SK-N-SH treated with all-trans-retinoic acid at 6 μM for 48 hours (cell line): ENCODE measurements around the gene SDF4.

Experiments
- BACH2 ChIP-seq: fragments of 250-450 bp; sonication (Bioruptor Pico); IDR thresholded peaks from 2 replicates; pipeline ENCODE4 v1.9.0; 2021; ENCODE audit warnings: mild to moderate bottlenecking, borderline replicate concordance
- ISL1 ChIP-seq: fragments of 250-450 bp; sonication (Bioruptor Pico); IDR thresholded peaks from 2 replicates; pipeline ENCODE4 v2.1.2; 2022; ENCODE audit warnings: mild to moderate bottlenecking, moderate library complexity
- ZNF565 ChIP-seq: fragments of 450-650 bp; formaldehyde crosslinking; conservative IDR thresholded peaks from 2 replicates; pipeline ENCODE4 v1.5.0; 2020; ENCODE audit warnings: low read depth, mild to moderate bottlenecking, moderate library complexity
- ZNF8 ChIP-seq: fragments of 450-650 bp; formaldehyde crosslinking; IDR thresholded peaks from 2 replicates; pipeline ENCODE4 v1.5.0; 2020; ENCODE audit warnings: mild to moderate bottlenecking, moderate library complexity
- TF ChIP-seq, protein P1 (sequence below): fragments of 250-450 bp; sonication (Bioruptor Pico); IDR thresholded peaks from 2 replicates; pipeline ENCODE4 v1.8.0; 2020; ENCODE audit warnings: mild to moderate bottlenecking, moderate library complexity, borderline replicate concordance

- TF ChIP-seq, protein P1, sequence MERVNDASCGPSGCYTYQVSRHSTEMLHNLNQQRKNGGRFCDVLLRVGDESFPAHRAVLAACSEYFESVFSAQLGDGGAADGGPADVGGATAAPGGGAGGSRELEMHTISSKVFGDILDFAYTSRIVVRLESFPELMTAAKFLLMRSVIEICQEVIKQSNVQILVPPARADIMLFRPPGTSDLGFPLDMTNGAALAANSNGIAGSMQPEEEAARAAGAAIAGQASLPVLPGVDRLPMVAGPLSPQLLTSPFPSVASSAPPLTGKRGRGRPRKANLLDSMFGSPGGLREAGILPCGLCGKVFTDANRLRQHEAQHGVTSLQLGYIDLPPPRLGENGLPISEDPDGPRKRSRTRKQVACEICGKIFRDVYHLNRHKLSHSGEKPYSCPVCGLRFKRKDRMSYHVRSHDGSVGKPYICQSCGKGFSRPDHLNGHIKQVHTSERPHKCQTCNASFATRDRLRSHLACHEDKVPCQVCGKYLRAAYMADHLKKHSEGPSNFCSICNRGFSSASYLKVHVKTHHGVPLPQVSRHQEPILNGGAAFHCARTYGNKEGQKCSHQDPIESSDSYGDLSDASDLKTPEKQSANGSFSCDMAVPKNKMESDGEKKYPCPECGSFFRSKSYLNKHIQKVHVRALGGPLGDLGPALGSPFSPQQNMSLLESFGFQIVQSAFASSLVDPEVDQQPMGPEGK: no peak
- no peak for TF ChIP-seq ISL1 (CRISPR knock-in tag)
- TF ChIP-seq ZNF8: no peak
- TF ChIP-seq ZNF565 (CRISPR knock-in tag): no peak
- TF ChIP-seq BACH2: no peak
These were observed 6.9 kb upstream of the SDF4 start for GRCh38 chr1:1238702-1239178.
